D721Med (cell line): Measurements from ENCODE around the gene TTC12.
A peak's percentile ranks its signal among the peaks of the same experiment; 100 is the strongest.

Source experiments
- DNase-seq: peaks from one replicate; pipeline ENCODE4 v3.0.0; 2011; ENCODE audit warnings: low spot score; ENCODE audit not compliant: insufficient read length
- FAIRE-seq: peaks from 2 replicates; lab custom pipeline; 2011; peaks lifted over from hg19 to GRCh38; lab: Jason Lieb, UNC
- CTCF ChIP-seq: IDR thresholded peaks from 2 replicates; pipeline ENCODE4 v1.5.1; 2012; ENCODE audit warnings: mild to moderate bottlenecking, control low read depth; ENCODE audit not compliant: insufficient read depth; ENCODE audit errors: missing control alignments

Gene TTC12

GRCh38 chr11:113338730-113339129 is 24.3 kb downstream of the TTC12 start:
- DNase-seq (no peak), FAIRE-seq (no peak)
- TF ChIP-seq CTCF = no peak

GRCh38 chr11:113339929-113340589 is 25.7 kb downstream of the TTC12 start:
- peak; percentile 51 for FAIRE-seq
- DNase-seq = no peak
- no peak for TF ChIP-seq CTCF

DNA sequence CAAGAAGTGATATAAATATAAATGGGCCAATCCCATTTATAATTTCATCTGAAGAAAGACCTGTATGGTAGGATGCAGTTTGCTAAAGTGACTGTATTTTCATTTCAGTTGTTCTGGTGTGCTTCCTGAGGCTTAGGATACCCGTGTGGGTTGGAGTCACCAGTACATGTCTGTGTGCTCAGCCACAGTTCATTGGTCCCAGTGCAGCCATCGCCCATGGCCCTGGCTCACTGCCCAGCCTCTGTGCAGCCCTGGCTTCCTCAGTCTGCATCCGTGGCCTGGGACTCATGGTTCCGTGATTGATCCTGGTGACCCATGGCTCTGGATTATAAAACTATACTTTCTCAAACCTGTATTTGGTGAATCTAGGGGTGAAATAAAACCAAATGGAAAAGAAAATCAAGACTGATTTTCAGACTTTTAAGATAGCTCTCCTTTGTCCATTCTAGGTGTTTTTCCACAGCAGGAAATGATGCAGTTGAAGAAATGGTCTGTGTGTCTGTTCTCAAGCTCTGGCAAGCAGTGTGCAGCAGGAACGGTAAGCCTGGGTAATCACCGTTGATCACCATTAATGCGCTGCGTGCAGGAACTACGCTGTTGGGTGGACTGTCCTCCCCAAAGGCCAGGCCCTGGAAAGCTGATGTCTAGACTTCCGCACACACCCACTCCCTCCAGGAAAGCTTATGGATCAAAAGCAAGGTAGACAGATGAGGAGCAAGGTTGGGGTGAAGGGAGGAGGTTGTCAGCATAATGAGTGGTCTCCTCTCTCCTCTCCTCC is 27.2 kb downstream of the TTC12 start:
- FAIRE-seq (no peak), DNase-seq (no peak)
- no peak for TF ChIP-seq CTCF

GRCh38 chr11:113345978-113346377 is 31.6 kb downstream of the TTC12 start:
- TF ChIP-seq CTCF = no peak
- no peak for FAIRE-seq
- no peak for DNase-seq

GRCh38 chr11:113349528-113349927 is 35.1 kb downstream of the TTC12 start:
- DNase-seq = peak; percentile 32
- no peak for TF ChIP-seq CTCF

DNA sequence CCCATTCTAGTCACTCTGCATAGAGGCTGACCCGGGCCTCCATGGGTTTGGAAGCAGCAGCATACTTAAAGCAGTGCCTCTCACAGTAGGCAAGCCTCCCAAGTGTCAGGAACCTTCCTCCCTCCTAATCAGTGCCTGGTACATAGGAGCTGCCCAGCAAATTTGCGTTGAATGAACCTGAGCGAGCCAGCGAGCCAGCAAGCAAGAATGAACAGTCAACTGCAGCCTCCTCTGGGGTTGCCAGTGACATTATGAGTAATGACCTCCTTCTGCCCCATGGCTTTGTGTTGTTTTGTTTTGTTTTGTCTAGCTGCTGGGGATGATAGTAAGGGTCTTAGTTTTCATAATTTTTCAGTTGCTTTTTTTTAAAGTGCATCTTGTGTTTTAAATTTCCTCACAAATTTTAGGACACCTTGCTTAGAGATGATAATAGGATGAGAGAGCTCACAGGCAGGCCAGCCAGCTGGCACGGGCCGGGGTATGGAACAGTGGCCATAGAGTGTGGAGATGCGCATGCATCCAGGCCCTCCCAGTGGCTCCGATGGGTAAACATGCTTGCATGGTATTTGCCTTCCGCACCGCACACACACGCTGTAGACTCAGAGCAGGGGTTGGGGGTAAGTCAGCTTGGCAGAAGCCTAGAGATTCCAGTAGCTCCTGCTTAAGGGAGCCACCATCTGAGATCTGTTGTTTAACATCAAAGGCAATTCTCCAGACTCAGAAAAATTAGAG is 36.1 kb downstream of the TTC12 start:
- DNase-seq (no peak), FAIRE-seq (no peak)

More at GRCh38 chr11:113349528-113349927, 35.1 kb downstream of the TTC12 start:
- no peak for FAIRE-seq

More for the DNA sequence above, 36.1 kb downstream of the TTC12 start:
- TF ChIP-seq CTCF = no peak
